GM10266 (cell line): ENCODE data around the gene NAALADL2.

Experiments
- DNase-seq: peaks from one replicate; pipeline ENCODE4 v3.0.0; 2012; ENCODE audit errors: extremely low spot score
- TF ChIP-seq, protein P1 (sequence below): IDR thresholded peaks from 2 replicates; pipeline ENCODE4 v1.5.1; 2012; ENCODE audit warnings: mild to moderate bottlenecking, low read depth; ENCODE audit not compliant: control insufficient read depth, insufficient read depth; ENCODE audit errors: missing control alignments

The NAALADL2 gene

DNA sequence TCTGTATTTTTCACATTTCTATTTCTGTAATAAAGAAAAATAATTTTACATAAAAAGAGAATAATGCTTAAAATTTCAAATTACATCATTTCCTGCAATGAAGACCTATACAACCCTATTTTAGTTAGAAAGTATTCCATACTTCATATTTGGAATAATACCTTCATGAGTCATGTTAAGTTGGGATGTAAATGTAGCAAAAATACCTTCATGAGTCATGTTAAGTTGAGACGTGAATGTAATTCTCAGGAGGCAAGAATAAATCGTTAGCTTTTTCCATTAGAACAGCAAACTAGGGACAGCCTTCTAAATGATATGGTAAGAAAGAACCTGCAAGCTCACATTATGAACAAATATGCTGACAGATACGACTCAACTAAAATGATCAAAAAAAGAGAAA is 91.9 kb downstream of the NAALADL2 start:
- TF ChIP-seq, protein P1, sequence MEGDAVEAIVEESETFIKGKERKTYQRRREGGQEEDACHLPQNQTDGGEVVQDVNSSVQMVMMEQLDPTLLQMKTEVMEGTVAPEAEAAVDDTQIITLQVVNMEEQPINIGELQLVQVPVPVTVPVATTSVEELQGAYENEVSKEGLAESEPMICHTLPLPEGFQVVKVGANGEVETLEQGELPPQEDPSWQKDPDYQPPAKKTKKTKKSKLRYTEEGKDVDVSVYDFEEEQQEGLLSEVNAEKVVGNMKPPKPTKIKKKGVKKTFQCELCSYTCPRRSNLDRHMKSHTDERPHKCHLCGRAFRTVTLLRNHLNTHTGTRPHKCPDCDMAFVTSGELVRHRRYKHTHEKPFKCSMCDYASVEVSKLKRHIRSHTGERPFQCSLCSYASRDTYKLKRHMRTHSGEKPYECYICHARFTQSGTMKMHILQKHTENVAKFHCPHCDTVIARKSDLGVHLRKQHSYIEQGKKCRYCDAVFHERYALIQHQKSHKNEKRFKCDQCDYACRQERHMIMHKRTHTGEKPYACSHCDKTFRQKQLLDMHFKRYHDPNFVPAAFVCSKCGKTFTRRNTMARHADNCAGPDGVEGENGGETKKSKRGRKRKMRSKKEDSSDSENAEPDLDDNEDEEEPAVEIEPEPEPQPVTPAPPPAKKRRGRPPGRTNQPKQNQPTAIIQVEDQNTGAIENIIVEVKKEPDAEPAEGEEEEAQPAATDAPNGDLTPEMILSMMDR, result no peak
- DNase-seq, result no peak

DNA sequence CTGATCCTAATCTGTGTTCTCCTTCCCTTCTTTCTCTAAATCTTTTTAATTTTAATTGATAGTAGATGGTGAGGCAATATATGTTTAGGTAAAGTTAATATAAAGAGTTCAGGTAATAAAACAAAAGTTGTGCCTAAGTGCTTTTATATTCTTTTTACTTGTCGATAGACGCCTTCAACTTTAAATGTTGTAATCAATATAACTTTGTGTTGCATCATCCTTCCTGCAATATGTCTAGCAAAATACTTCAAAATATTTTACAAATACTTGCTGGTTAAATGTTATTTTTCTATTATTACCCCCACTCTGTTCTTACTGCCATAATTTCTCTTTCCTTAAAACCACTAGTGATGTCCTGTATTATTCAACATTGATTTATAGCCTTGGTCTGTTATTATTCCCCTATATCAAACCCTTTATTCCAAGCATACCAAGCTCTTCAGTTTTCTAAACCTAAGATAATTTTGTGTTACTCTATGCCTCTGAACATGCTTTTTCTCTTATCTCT is 92.4 kb downstream of the NAALADL2 start:
- DNase-seq, result no peak
- TF ChIP-seq, protein P1, result no peak

DNA sequence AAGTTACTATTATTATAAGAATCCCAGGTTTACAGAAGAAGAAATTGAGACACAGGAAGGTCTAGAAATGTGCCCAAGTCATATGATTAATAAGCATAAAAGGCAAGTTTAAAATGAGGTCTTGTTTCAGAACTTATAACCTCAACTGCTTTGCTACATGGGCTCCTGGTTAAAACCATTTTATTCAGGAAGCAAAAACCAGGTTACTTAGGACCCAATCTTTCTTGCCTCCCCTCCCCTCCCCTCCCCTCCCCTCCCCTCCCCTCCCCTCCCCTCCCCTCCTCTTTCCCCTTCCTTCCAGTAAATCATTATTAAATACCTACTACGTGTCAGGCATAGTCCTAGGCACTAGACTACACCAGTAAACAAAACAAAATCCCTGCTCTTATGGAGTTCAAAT is 93.9 kb downstream of the NAALADL2 start:
- TF ChIP-seq, protein P1, result no peak
- no peak for DNase-seq

DNA sequence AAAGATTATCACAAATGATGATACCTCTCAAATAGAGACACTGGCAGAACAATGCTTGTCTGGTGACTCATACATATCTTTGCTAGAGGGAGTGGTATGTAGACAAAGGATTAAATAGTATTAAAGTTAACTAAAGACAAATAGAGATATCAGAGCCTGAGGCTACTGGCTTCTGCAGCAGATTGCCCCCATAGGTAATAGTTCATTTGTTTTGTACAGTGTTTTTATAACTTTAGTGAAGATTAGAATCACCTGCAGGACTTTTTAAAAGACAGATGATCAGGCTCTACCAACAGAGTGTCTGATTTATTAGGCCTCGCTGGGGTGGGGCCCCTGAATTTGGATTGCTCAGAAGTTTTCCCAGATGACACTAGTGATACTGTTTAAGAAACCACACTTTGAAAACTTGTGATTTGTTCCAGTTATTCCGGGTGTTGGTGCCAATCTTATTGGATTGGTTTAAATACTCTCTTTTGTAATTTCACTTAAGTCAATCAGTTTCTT is 96.4 kb downstream of the NAALADL2 start:
- TF ChIP-seq, protein P1, result no peak
- no peak for DNase-seq

DNA sequence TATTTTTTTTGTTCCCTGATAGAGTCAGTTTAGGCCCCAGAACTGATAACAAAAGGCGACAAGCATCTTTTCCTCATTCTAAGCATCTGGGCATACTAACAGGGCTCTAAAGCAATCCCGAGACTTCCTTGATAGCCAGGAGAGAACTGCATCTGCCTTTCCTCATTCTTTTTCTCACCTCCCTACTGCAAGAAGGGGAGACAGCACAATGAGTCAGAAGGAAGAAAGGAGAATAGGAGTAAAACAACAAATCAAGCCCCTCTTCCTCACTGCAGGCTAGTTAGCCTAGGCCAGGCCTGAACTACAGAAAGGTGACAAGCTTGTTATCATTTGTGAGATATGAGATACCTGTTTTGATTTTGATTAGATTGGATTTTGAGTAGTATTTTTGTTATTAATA is 97.9 kb downstream of the NAALADL2 start:
- DNase-seq, result no peak
- TF ChIP-seq, protein P1, result no peak

DNA sequence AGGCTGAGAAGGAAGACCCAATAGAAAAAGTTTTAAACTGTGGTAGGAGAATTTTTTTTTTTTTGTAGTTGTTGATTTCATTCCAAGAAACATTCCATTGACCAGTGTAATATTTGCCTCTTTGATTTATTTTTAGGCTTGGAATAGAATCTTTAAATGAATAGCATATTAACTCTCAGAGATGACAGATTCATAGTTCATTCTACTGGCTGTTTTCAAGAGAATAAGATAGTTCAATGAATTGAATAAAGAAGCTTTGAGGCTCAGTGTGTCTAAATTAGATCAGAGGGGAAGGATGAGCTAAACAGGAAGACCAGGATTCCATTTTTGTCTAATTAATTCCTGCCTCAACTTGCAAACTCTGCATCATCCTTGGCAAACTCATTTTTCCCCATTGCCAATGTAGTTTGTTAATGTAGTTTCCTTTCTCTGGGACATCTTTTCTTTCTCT is 98.4 kb downstream of the NAALADL2 start:
- DNase-seq, result no peak

More for the DNA sequence above, 98.4 kb downstream of the NAALADL2 start:
- TF ChIP-seq, protein P1, result no peak
